HEK293 (cell line): Measurements from ENCODE around the gene CTSA.

Experiments used
- KLF17 ChIP-seq: fragments of 450-650 bp; formaldehyde crosslinking; IDR thresholded peaks from 2 replicates; pipeline ENCODE4 v1.5.1; 2016; ENCODE audit warnings: missing biosample characterization, missing genetic modification characterization
- MZF1 ChIP-seq: fragments of 450-650 bp; formaldehyde crosslinking; IDR thresholded peaks from 2 replicates; pipeline ENCODE4 v1.5.1; 2017; ENCODE audit warnings: missing biosample characterization, missing genetic modification characterization, borderline replicate concordance
- PRDM2 ChIP-seq: fragments of 450-650 bp; formaldehyde crosslinking; IDR thresholded peaks from 2 replicates; pipeline ENCODE4 v1.5.1; 2016; ENCODE audit warnings: missing biosample characterization, missing genetic modification characterization, borderline replicate concordance
- PRDM6 ChIP-seq: fragments of 450-650 bp; formaldehyde crosslinking; IDR thresholded peaks from 2 replicates; pipeline ENCODE4 v1.5.1; 2017; ENCODE audit warnings: missing biosample characterization, missing genetic modification characterization
- REST ChIP-seq: fragments of 450-650 bp; formaldehyde crosslinking; IDR thresholded peaks from 2 replicates; pipeline ENCODE4 v1.5.1; 2016; ENCODE audit warnings: missing biosample characterization, missing genetic modification characterization
- ZNF148 ChIP-seq: fragments of 450-650 bp; formaldehyde crosslinking; IDR thresholded peaks from 2 replicates; pipeline ENCODE4 v1.5.0; 2017; ENCODE audit warnings: missing biosample characterization, missing genetic modification characterization, borderline replicate concordance
- ZNF174 ChIP-seq: fragments of 450-650 bp; formaldehyde crosslinking; IDR thresholded peaks from 2 replicates; pipeline ENCODE4 v1.5.0; 2017; ENCODE audit warnings: missing biosample characterization, mild to moderate bottlenecking, missing genetic modification characterization
- ZNF26 ChIP-seq: fragments of 450-650 bp; formaldehyde crosslinking; IDR thresholded peaks from 2 replicates; pipeline ENCODE4 v1.5.1; 2016; ENCODE audit warnings: missing biosample characterization, missing genetic modification characterization
- ZNF660 ChIP-seq: fragments of 450-650 bp; IDR thresholded peaks from 2 replicates; pipeline ENCODE4 v1.5.1; 2018; ENCODE audit warnings: missing biosample characterization, mild to moderate bottlenecking, missing genetic modification characterization
- ZNF837 ChIP-seq: fragments of 450-650 bp; formaldehyde crosslinking; IDR thresholded peaks from 2 replicates; pipeline ENCODE4 v1.5.1; 2016; ENCODE audit warnings: missing biosample characterization, missing genetic modification characterization
- TF ChIP-seq, protein P1 (sequence below): fragments of 450-650 bp; formaldehyde crosslinking; IDR thresholded peaks from 2 replicates; pipeline ENCODE4 v1.5.1; 2016; ENCODE audit warnings: missing biosample characterization, missing genetic modification characterization
- TF ChIP-seq, protein P2 (sequence below): fragments of 450-650 bp; formaldehyde crosslinking; IDR thresholded peaks from 2 replicates; pipeline ENCODE4 v1.5.1; 2016; ENCODE audit warnings: missing biosample characterization, missing genetic modification characterization
- TF ChIP-seq, protein P3 (sequence below): fragments of 450-650 bp; formaldehyde crosslinking; IDR thresholded peaks from 2 replicates; pipeline ENCODE4 v1.5.1; 2016; ENCODE audit warnings: missing biosample characterization, missing genetic modification characterization, low read depth

The CTSA gene

DNA sequence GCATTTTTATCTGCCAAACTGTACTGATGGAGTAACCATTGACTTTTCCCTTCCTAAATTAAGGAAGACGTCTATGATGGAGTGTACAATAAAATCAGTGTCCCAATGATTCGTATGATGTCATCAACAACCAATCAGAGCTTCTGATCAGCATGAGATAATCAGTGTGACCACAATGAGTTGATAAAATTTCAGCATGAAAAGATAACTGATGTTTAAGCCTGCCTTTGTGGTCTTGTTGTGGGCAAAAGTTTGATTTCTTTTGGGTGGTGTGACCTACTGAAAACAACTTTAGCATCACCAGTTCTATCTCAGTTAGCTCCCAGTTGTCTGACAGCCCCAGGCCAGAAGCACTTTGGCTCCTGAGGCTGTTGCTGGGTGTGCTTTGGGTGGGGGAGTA lies 46.6 kb downstream of the CTSA start (continued):
- TF ChIP-seq, protein P1, sequence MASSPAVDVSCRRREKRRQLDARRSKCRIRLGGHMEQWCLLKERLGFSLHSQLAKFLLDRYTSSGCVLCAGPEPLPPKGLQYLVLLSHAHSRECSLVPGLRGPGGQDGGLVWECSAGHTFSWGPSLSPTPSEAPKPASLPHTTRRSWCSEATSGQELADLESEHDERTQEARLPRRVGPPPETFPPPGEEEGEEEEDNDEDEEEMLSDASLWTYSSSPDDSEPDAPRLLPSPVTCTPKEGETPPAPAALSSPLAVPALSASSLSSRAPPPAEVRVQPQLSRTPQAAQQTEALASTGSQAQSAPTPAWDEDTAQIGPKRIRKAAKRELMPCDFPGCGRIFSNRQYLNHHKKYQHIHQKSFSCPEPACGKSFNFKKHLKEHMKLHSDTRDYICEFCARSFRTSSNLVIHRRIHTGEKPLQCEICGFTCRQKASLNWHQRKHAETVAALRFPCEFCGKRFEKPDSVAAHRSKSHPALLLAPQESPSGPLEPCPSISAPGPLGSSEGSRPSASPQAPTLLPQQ (tag by site-specific recombination) = peak; percentile 67; the same call in 1 of the 2 replicates
- TF ChIP-seq, protein P2, sequence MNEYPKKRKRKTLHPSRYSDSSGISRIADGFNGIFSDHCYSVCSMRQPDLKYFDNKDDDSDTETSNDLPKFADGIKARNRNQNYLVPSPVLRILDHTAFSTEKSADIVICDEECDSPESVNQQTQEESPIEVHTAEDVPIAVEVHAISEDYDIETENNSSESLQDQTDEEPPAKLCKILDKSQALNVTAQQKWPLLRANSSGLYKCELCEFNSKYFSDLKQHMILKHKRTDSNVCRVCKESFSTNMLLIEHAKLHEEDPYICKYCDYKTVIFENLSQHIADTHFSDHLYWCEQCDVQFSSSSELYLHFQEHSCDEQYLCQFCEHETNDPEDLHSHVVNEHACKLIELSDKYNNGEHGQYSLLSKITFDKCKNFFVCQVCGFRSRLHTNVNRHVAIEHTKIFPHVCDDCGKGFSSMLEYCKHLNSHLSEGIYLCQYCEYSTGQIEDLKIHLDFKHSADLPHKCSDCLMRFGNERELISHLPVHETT (tag by site-specific recombination) = no peak
- TF ChIP-seq ZNF174 (tag by site-specific recombination) (no peak), ZNF148 (tag by site-specific recombination) (no peak), PRDM2 (tag by site-specific recombination) (no peak), KLF17 (tag by site-specific recombination) (no peak), MZF1 (no peak), ZNF837 (tag by site-specific recombination) (no peak), ZNF26 (tag by site-specific recombination) (no peak), ZNF660 (tag by site-specific recombination) (no peak), REST (no peak), PRDM6 (tag by site-specific recombination) (peak; percentile 37; the same call in 1 of the 2 replicates)
- TF ChIP-seq, protein P3, sequence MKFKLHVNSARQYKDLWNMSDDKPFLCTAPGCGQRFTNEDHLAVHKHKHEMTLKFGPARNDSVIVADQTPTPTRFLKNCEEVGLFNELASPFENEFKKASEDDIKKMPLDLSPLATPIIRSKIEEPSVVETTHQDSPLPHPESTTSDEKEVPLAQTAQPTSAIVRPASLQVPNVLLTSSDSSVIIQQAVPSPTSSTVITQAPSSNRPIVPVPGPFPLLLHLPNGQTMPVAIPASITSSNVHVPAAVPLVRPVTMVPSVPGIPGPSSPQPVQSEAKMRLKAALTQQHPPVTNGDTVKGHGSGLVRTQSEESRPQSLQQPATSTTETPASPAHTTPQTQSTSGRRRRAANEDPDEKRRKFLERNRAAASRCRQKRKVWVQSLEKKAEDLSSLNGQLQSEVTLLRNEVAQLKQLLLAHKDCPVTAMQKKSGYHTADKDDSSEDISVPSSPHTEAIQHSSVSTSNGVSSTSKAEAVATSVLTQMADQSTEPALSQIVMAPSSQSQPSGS (tag by site-specific recombination) = peak; percentile 97
